HG03442 (cell line): Measurements from ENCODE around the gene ESPN.
"Not testable (repeated sequence)": the region's sequence is repeated elsewhere in the genome, so short reads cannot be mapped to it uniquely, and the experiment has no call there.

ENCODE experiments used
- ATAC-seq: cut with Tn5 transposase; IDR thresholded peaks from one replicate; pipeline ENCODE4 v1.9.1; 2021; ENCODE audit warnings: mild to moderate bottlenecking, moderate library complexity; ENCODE audit not compliant: unreplicated experiment

Gene ESPN, protein sequence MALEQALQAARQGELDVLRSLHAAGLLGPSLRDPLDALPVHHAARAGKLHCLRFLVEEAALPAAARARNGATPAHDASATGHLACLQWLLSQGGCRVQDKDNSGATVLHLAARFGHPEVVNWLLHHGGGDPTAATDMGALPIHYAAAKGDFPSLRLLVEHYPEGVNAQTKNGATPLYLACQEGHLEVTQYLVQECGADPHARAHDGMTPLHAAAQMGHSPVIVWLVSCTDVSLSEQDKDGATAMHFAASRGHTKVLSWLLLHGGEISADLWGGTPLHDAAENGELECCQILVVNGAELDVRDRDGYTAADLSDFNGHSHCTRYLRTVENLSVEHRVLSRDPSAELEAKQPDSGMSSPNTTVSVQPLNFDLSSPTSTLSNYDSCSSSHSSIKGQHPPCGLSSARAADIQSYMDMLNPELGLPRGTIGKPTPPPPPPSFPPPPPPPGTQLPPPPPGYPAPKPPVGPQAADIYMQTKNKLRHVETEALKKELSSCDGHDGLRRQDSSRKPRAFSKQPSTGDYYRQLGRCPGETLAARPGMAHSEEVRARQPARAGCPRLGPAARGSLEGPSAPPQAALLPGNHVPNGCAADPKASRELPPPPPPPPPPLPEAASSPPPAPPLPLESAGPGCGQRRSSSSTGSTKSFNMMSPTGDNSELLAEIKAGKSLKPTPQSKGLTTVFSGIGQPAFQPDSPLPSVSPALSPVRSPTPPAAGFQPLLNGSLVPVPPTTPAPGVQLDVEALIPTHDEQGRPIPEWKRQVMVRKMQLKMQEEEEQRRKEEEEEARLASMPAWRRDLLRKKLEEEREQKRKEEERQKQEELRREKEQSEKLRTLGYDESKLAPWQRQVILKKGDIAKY

DNA sequence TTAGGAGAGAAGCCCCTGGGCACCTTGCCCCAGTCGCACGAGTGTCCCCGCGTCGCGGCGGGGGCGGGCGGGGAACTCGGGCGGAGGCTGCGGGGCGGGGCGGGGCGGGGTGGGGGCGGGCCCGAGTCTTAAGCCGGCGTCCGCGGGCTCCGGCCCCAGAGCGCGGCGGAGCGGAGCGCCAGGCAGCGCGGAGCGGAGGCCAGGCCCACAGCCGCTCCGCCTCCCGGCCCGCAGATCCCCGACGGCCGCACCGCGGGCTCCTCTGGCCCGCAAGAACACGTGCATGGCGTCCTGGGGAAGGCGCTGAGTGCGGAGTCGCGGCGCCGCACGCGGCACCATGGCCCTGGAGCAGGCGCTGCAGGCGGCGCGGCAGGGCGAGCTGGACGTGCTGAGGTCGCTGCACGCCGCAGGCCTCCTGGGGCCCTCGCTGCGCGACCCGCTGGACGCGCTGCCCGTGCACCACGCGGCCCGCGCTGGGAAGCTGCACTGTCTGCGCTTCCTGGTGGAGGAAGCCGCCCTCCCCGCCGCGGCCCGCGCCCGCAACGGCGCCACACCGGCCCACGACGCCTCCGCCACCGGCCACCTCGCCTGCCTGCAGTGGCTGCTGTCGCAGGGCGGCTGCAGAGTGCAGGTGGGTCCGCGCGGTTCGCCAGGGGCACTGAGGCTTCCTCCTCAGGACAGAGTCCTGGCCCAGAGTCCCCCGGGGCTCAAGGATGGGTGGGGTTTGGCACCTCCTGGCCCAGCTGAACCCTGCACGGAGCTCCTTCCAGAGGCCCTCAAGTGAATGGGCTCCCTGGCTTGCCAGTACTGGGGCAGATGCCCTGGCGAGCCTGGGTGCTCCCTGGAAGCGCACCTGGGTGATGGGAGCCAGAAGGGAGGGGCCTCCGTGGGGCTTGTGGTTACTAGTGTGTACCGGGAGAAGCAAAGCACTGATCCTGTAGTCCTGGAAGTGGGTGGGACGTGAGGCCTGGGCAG, at the start of gene ESPN:
TSS of gene ESPN (plus strand) at position 158 of the 975 bp plus-strand sequence. CDS start at position 338, 180 bp downstream.
- no peak for ATAC-seq

- no peak for ATAC-seq
Observed at GRCh38 chr1:6378096-6378746, 46.4 kb upstream of the ESPN start.

GRCh38 chr1:6380037-6380436, 44.5 kb upstream of the ESPN start:
- no peak for ATAC-seq

- ATAC-seq, result no peak
Observed at GRCh38 chr1:6384135-6384534, 40.4 kb upstream of the ESPN start.

- no peak for ATAC-seq
Observed at GRCh38 chr1:6384962-6385361, 39.6 kb upstream of the ESPN start.

- ATAC-seq, result no peak
Observed at GRCh38 chr1:6385488-6386191, 38.9 kb upstream of the ESPN start.

- ATAC-seq, result no peak
Observed at GRCh38 chr1:6386371-6386949, 38.1 kb upstream of the ESPN start.

- ATAC-seq, result no peak
Observed at GRCh38 chr1:6389971-6390370, 34.6 kb upstream of the ESPN start.

GRCh38 chr1:6391951-6392808, 32.4 kb upstream of the ESPN start:
- no peak for ATAC-seq

- ATAC-seq, result peak; percentile 16
Observed at GRCh38 chr1:6392809-6393399, 31.7 kb upstream of the ESPN start.

DNA sequence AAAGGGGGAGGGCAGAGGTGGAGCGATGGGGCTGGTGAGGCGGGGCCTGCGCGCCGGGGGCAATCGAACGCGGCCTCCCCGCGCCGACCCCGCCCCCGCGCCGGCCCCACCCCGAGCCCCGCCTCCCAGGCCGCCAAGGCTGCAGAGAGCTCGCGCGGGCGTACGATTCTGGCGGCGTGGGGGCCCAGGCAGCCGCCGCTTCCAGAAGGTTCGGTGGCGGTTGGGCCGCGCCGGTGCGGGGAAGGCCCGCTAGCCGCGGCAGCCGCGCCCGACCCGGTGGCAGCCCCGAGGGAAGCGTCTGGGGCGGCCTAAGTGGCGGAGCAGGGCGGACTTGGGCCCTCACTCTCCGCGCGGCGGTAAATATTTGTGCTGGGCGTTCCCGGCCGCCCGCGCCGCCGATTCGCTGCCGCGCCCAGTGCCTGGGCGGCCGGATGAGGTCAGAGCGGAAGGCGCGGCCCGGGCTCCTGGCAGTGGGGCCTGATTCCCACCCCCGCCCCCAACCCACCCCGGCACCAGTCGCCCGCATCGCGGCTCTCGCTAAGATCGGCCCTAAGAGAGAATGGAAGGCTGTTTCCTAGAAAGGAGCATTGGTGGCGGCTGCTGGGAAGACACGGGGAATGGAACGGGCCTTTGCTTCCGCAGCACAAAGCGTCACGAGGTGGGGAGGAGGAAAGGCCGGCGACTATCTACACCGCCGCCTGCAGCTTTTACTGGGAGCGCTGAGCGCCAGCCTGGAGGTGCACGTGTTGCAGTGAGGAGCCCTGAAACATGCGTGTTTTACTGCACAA, 31.0 kb upstream of the ESPN start, which contains the start of gene ACOT7:
TSS of gene ACOT7 (minus strand) at position 368 of the 788 bp plus-strand sequence. CDS start 368 bp downstream, outside the sequence.
- peak; percentile 73 for ATAC-seq

- ATAC-seq, result not testable (repeated sequence)
Observed at GRCh38 chr1:6395130-6395529, 29.4 kb upstream of the ESPN start.

DNA sequence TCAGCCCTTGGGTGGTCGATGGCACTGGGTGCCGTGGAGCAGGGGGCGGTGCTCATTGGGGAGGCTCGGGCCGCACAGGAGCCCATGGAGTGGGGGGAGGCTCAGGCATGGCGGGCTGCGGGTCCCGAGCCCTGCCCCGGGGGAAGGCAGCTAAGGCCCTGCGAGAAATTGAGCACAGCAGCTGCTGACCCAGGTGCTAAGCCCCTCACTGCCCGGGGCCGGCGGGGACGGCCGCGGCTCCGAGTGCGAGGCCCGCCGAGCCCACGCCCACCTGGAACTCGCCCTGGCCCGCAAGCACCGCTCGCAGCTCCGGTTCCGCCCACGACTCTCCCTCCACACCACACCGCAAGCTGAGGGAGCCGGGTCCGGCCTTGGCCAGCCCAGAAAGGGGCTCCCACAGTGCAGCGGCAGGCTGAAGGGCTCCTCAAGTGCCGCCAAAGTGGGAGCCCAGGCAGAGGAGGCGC, 28.8 kb upstream of the ESPN start:
- ATAC-seq, result not testable (repeated sequence)

DNA sequence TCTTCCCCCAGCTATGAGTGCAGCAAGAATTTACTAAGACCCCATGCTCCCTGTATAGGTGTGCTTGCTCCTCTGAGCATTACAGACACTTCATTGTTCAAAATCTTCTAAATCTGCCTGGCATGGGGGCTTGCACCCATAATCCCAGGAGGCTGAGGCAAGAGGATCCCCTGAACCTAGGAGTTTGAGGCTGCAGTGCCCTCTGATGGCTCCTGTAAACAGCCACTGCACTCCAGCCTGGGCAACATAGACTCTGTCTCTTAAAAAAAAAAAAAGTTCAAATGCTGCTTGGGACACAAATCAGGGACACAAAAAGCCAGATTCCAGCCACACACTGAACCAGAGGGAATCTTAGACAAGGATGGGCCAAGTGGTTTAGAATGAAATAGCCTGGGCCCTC, 27.6 kb upstream of the ESPN start:
- ATAC-seq, result no peak

DNA sequence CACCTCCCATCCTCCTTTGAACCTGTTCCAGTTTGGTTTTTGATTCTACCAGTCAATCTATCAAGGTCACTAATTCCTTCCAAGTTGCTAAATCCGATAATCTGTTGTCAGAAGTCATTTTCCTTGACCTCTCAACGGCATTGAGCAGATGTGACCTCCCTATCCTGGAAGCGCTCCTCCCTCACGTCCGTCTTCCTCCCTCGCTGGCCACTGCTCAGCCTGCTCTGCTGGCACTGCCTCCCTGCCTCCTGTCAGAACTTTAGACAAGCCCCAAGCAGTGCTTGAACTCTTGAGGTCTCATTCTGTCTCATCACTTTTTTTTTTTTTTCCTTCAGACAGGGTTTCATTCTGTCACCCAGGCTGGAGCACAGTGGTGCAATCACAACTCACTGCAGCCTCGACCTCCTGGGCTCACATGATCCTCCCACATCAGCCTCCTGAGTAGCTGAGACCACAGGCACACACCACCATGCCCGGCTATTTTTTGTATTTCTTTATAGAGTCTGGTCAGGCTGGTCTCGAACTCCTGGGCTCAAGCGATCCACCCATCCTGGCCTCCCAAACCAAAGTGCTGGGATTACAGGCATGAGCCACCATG, 26.6 kb upstream of the ESPN start:
- no peak for ATAC-seq

DNA sequence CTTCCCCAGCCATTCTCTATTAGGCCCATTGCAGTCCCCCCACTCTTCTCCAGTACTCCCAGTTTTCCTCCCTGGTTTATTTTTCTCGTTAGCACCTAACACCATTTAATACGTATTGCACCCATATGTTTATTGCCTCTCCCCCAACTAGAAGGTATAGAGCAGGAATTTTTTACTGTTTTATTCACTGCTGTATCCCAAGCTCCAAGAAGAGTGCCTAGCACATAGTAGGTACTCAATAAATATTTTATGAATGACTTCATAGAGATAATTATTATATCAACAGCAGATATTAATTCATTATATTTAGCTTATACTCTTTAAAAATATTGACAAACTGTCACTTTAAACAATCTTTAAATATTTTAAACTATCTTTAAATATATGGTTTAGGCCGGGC, 25.3 kb upstream of the ESPN start:
- no peak for ATAC-seq
